ENCODE data around the gene CHRNB1.

GRCh38 chr17:7441266-7441665 is 3.6 kb upstream of the CHRNB1 start:
- TF ChIP-seq TAF1 (IDR thresholded peaks at IDR 0.05; ENCODE audit: low read depth) (peak; percentile 9), CTCF (IDR thresholded peaks at IDR 0.05; ENCODE audit: poor library complexity, severe bottlenecking) (no peak), POLR2AphosphoS5 (IDR thresholded peaks at IDR 0.05) (no peak)
